Frontal cortex (tissue), 4 donors: ENCODE results near the gene SLC22A3. TPM values are rescaled to one million over a fixed set of nuclear protein-coding genes. Genes with fewer than 3 reads are reported as not detected.
"Not testable (repeated sequence)": the region's sequence is repeated elsewhere in the genome, so short reads cannot be mapped to it uniquely, and the experiment has no call there.

Source experiments
- DNase-seq, 2 donors: peaks; one replicate each; pipeline ENCODE4 v3.0.0; 2012; ENCODE audit warnings: low spot score in 2 of 2
- FAIRE-seq: peaks from 2 replicates; lab custom pipeline; 2012; peaks lifted over from hg19 to GRCh38; lab: Jason Lieb, UNC
- total RNA-seq: library from RNA; depleted of rRNA; stranded (reverse); fragments of >200 nt; gene quantifications from one replicate; pipeline ENCODE4 v1.2.3, GENCODE V29; 2014
- donor health status: control.
- donor health status: control.
- donor health status: control.

Gene SLC22A3
- total RNA-seq, 1 donor from 2014 or later: 3.3 TPM

- DNase-seq (no peak), FAIRE-seq (no peak)
Measured at GRCh38 chr6:160363016-160363996, 15.1 kb downstream of the SLC22A3 start.

- no peak for FAIRE-seq
- no peak for DNase-seq
Measured at GRCh38 chr6:160365117-160365516, 16.9 kb downstream of the SLC22A3 start.

- FAIRE-seq: no peak
Measured at GRCh38 chr6:160367798-160368547, 19.8 kb downstream of the SLC22A3 start.

GRCh38 chr6:160368670-160369069, 20.5 kb downstream of the SLC22A3 start:
- DNase-seq: no peak
- no peak for FAIRE-seq

More at GRCh38 chr6:160367798-160368547, 19.8 kb downstream of the SLC22A3 start:
- no peak for DNase-seq

- DNase-seq, FAIRE-seq: not testable (repeated sequence)
Measured at GRCh38 chr6:160373601-160374000, 25.4 kb downstream of the SLC22A3 start.

GRCh38 chr6:160374836-160375560, 26.8 kb downstream of the SLC22A3 start:
- no peak for FAIRE-seq

GRCh38 chr6:160375561-160375949, 27.4 kb downstream of the SLC22A3 start:
- no peak for DNase-seq
- no peak for FAIRE-seq

More at GRCh38 chr6:160374836-160375560, 26.8 kb downstream of the SLC22A3 start:
- no peak for DNase-seq

GRCh38 chr6:160376445-160376844, 28.3 kb downstream of the SLC22A3 start:
- FAIRE-seq: no peak

GRCh38 chr6:160378218-160378617, 30.0 kb downstream of the SLC22A3 start:
- DNase-seq (no peak), FAIRE-seq (no peak)

More at GRCh38 chr6:160376445-160376844, 28.3 kb downstream of the SLC22A3 start:
- DNase-seq: no peak

GRCh38 chr6:160378882-160379281, 30.7 kb downstream of the SLC22A3 start:
- no peak for FAIRE-seq
- no peak for DNase-seq

- FAIRE-seq (no peak), DNase-seq (no peak)
Measured at GRCh38 chr6:160379466-160379865, 31.3 kb downstream of the SLC22A3 start.

- DNase-seq: no peak
- no peak for FAIRE-seq
Measured at GRCh38 chr6:160382946-160383345, 34.8 kb downstream of the SLC22A3 start.

GRCh38 chr6:160386869-160387530, 38.8 kb downstream of the SLC22A3 start:
- DNase-seq: no peak
- no peak for FAIRE-seq

GRCh38 chr6:160387916-160388643, 39.9 kb downstream of the SLC22A3 start:
- FAIRE-seq (no peak), DNase-seq (no peak)

- DNase-seq (no peak), FAIRE-seq (no peak)
Measured at GRCh38 chr6:160388922-160389321, 40.7 kb downstream of the SLC22A3 start.

GRCh38 chr6:160391419-160392116, 43.4 kb downstream of the SLC22A3 start:
- no peak for FAIRE-seq
- DNase-seq: no peak

GRCh38 chr6:160393442-160393841, 45.3 kb downstream of the SLC22A3 start:
- FAIRE-seq, DNase-seq: not testable (repeated sequence)
